Progenitor cell of endocrine pancreas (in vitro differentiated cells): Measurements from ENCODE around the gene ATXN1. TPM values are rescaled to one million over a fixed set of nuclear protein-coding genes. Genes with fewer than 3 reads are reported as not detected.

Experiments
- DNase-seq: peaks from one replicate; pipeline ENCODE4 v3.0.0; 2021; ENCODE audit warnings: low spot score; ENCODE audit not compliant: unreplicated experiment
- H3K27ac Mint-ChIP-seq: 2 replicates; pipeline ENCODE4 v1.8.0; 2021; ENCODE audit warnings: mild to moderate bottlenecking, moderate library complexity, mixed read lengths
- H3K27me3 Mint-ChIP-seq: 2 replicates; pipeline ENCODE4 v1.8.0; 2021; ENCODE audit warnings: mixed read lengths
- H3K36me3 Mint-ChIP-seq: 2 replicates; pipeline ENCODE4 v1.8.0; 2022; ENCODE audit warnings: mixed read lengths; ENCODE audit not compliant: insufficient read depth
- H3K4me1 Mint-ChIP-seq: 2 replicates; pipeline ENCODE4 v1.8.0; 2021; ENCODE audit warnings: low read depth, mixed read lengths
- H3K4me3 Mint-ChIP-seq: 2 replicates; pipeline ENCODE4 v1.8.0; 2021; ENCODE audit warnings: low read depth, mild to moderate bottlenecking, moderate library complexity, mixed read lengths
- H3K9me3 Mint-ChIP-seq: 2 replicates; pipeline ENCODE4 v1.8.0; 2021; ENCODE audit warnings: low read depth, mixed read lengths
- CTCF ChIP-seq: fragments of 200-600 bp; sonication (generic); IDR thresholded peaks from one replicate; pipeline ENCODE4 v1.5.0; 2021; ENCODE audit warnings: antibody characterized with exemption, mild to moderate bottlenecking; ENCODE audit not compliant: unreplicated experiment
- total RNA-seq: library from RNA; stranded (reverse); gene quantifications from 2 replicates; pipeline ENCODE4 v1.2.1, GENCODE V29; 2021

Gene ATXN1
- total RNA-seq, 1 donor from 2014 or later = 35.8 TPM

DNA sequence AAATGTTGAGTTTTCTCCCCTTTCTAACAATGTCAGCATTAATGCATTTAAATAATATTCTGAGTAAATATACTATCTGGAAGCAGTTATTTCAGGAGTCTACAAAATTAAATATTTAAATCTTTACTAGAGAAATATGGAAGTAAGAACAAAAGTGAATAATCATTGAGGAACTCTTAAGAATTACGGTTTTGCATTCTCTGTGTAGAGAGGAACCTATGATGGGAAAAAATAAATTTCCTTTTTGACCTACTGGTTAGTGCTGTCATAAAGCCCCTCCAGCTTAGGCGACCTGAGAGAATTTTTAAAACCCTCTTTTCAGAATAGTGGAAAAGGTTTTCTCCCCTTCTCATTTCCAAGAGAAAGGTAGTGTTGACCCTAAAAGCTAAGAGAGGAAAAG lies 64.8 kb downstream of the ATXN1 start:
- Mint-ChIP-seq H3K9me3 (peaks cover 4% of the 10 kb centered on the region), H3K27ac (no peak overlapping the region), H3K4me1 (peaks cover 25% of the 10 kb centered on the region)

GRCh38 chr6:16694781-16695578 lies 66.3 kb downstream of the ATXN1 start:
- H3K9me3 Mint-ChIP-seq = peaks cover 4% of the 10 kb centered on the region
- H3K4me3 Mint-ChIP-seq = no peak overlapping the region
- DNase-seq = no peak
- TF ChIP-seq CTCF = no peak
- no peak overlapping the region for H3K27ac Mint-ChIP-seq
- no peaks in the 10 kb centered on the region for H3K27me3 Mint-ChIP-seq
- H3K36me3 Mint-ChIP-seq = peaks cover 4% of the 10 kb centered on the region
- H3K4me1 Mint-ChIP-seq = peaks cover 20% of the 10 kb centered on the region

More for the DNA sequence above, 64.8 kb downstream of the ATXN1 start:
- TF ChIP-seq CTCF = no peak
- Mint-ChIP-seq H3K4me3 (no peak overlapping the region), H3K36me3 (peaks cover 5% of the 10 kb centered on the region), H3K27me3 (no peaks in the 10 kb centered on the region)
- DNase-seq = no peak

DNA sequence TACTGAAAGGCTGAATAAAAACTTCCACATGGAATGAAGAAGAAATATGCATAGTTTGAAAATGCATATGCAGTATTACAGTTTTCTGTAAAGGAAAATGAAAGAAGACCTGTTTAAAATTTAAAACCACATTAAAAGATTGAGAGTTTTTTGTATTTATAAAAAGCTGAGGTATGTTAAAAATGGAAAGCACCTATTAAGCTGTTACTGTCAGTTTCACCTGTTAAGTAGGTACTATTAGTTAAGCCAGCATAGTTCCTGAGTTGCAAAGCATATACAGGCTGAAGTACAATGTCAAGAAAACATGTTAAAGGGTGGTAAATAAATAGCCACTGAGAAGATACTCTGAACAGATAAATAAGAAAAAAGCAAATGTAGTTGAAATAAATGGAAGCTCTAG lies 69.9 kb downstream of the ATXN1 start:
- peaks cover 4% of the 10 kb centered on the region for H3K9me3 Mint-ChIP-seq
- TF ChIP-seq CTCF = no peak
- peaks cover 4% of the 10 kb centered on the region for H3K36me3 Mint-ChIP-seq
- H3K4me1 Mint-ChIP-seq = no peaks in the 10 kb centered on the region
- no peak overlapping the region for H3K27ac Mint-ChIP-seq
- H3K27me3 Mint-ChIP-seq = no peaks in the 10 kb centered on the region
- no peak for DNase-seq
- no peak overlapping the region for H3K4me3 Mint-ChIP-seq

DNA sequence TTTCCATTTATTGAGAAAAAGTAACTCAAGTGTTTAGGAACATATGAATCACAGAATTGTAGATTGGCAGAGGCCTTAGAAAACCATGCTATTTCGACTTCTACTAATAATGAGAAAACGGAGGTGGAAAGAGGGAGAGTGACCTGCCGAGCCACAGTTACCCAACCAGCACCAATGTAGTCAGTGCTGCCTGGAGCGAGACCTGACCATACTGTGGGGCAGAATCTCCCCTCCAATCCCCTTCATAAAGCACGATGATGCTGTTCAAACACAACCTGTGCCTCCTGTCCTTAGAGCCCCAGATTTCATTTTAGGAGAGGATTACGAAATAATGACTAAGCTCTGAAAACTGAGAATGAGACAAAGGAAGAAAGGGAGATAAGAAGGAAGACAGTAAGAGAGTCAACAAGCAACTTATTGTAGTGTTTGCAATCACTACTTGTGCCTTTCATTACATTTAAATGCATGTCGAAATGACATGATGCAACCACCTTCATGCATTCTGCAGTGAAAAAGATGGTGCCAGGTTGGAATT lies 70.6 kb downstream of the ATXN1 start:
- no peak overlapping the region for H3K27ac Mint-ChIP-seq
- peaks cover 4% of the 10 kb centered on the region for H3K9me3 Mint-ChIP-seq
- peaks cover 4% of the 10 kb centered on the region for H3K36me3 Mint-ChIP-seq
- H3K4me3 Mint-ChIP-seq = no peak overlapping the region
- TF ChIP-seq CTCF = no peak
- DNase-seq = no peak
- H3K27me3 Mint-ChIP-seq = no peaks in the 10 kb centered on the region
- H3K4me1 Mint-ChIP-seq = no peaks in the 10 kb centered on the region

- Mint-ChIP-seq H3K4me3 (no peak overlapping the region), H3K27ac (no peak overlapping the region), H3K27me3 (no peaks in the 10 kb centered on the region)
These were observed 71.3 kb downstream of the ATXN1 start for GRCh38 chr6:16689788-16690607.

More at GRCh38 chr6:16689788-16690607, 71.3 kb downstream of the ATXN1 start:
- no peak for DNase-seq
- TF ChIP-seq CTCF = no peak
- H3K9me3 Mint-ChIP-seq = peaks cover 4% of the 10 kb centered on the region
- no peaks in the 10 kb centered on the region for H3K4me1 Mint-ChIP-seq
- H3K36me3 Mint-ChIP-seq = peaks cover 3% of the 10 kb centered on the region
